Vagina (tissue), 2 donors: ENCODE measurements around the gene RGS6.

Source experiments
- CTCF ChIP-seq, 3 experiments: fragments of 450-650 bp in 2 of 3; fragments of 200-600 bp in 1 of 3; sonication (generic) in 1 of 3; IDR thresholded peaks; one replicate each; pipeline ENCODE4 v1.5.1; 2017 to 2019; ENCODE audit warnings: antibody characterized with exemption in 3 of 3, mild to moderate bottlenecking in 2 of 3, moderate library complexity in 2 of 3
- POLR2A ChIP-seq, 2 donors: fragments of 450-650 bp; IDR thresholded peaks; one replicate each; pipeline ENCODE4 v1.6.1; 2017; ENCODE audit warnings: antibody characterized with exemption in 2 of 2, mild to moderate bottlenecking in 2 of 2, moderate library complexity in 2 of 2
- POLR2AphosphoS5 ChIP-seq, 2 donors: sonication (generic); formaldehyde crosslinking; IDR thresholded peaks; one replicate each; pipeline ENCODE4 v1.9.0; 2017; ENCODE audit warnings: antibody characterized with exemption in 2 of 2, mild to moderate bottlenecking in 2 of 2, low read depth in 1 of 2; ENCODE audit not compliant: insufficient read depth in 1 of 2

- TF ChIP-seq CTCF (IDR thresholded peaks at IDR 0.05) (no peak), POLR2AphosphoS5 (IDR thresholded peaks at IDR 0.05; ENCODE audit: insufficient read depth in 1 of 2, low read depth in 1 of 2) (no peak), POLR2A (IDR thresholded peaks at IDR 0.05) (no peak)
Measured at GRCh38 chr14:72172049-72172448, 239.8 kb downstream of the RGS6 start.
